ENCODE results near the gene PCED1B. TPM values are rescaled to one million over a fixed set of nuclear protein-coding genes. Genes with fewer than 3 reads are reported as not detected.
"Not testable (repeated sequence)": the region's sequence is repeated elsewhere in the genome, so short reads cannot be mapped to it uniquely, and the experiment has no call there.

Gene PCED1B
- polyA plus RNA-seq, 4 donors = 1.5 to 5.6 (median 4.1) TPM

GRCh38 chr12:47112679-47113078 lies 33.3 kb downstream of the PCED1B start:
- no peak for DNase-seq (ENCODE audit: low read depth in 4 of 4, low spot score in 3 of 4)

DNA sequence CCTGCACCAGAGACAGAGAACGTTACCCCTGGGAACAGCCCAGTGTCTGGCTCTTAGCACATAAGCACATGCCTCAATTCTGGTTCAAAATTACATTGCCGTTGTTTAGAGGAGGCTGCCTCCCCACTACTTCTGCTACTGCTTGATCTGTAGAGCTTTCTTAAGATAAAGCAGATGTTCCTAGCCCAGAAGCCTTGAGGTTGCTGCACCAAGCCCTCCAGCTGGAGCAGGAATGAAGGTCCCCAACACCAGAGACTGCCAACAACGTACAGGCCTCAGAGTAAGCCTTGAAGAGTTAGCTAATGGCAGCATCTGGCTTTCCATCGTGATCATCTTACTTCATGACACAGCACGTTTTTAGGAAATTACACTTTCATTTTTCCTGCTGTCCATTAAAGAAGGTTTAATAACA lies 35.1 kb downstream of the PCED1B start:
- no peak for DNase-seq (ENCODE audit: low read depth in 4 of 4, low spot score in 3 of 4)

DNA sequence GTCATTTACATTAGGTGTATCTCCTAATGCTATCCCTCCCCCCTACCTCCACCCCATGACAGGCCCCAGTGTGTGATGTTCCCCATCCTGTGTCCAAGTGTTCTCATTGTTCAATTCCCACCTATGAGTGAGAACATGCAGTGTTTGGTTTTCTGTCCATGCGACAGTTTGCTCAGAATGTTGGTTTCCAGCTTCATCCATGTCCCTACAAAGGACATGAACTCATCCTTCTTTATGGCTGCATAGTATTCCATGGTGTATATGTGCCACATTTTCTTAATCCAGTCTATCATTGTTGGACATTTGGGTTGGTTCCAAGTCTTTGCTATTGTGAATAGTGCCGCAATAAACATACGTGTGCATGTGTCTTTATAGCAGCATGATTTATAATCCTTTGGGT lies 37.9 kb downstream of the PCED1B start:
- not testable (repeated sequence) for DNase-seq (ENCODE audit: low read depth in 4 of 4, low spot score in 3 of 4)

GRCh38 chr12:47120736-47121135 lies 41.3 kb downstream of the PCED1B start:
- DNase-seq (ENCODE audit: low read depth in 4 of 4, low spot score in 3 of 4) = no peak

GRCh38 chr12:47121146-47121545 lies 41.7 kb downstream of the PCED1B start:
- no peak for DNase-seq (ENCODE audit: low read depth in 4 of 4, low spot score in 3 of 4)

DNA sequence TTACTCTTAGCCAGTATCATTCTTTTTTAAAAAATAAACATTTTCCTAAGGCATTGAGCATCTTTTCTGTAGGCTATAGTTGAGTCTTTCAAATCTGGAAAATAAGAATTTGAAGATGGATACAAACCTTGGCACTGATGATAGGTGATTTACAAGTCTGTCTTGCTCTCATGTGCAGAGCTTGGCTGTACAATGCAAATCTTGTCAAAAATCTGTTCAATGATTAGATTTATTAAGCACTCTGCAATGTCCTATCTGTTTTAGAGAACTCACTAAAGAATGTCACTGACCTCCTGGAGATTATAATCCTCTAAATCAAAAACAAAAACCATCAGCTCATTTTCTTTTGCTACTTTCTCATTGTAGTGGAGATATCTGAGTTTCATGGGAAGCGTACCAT lies 43.2 kb downstream of the PCED1B start:
- DNase-seq (ENCODE audit: low read depth in 4 of 4, low spot score in 3 of 4) = no peak

DNA sequence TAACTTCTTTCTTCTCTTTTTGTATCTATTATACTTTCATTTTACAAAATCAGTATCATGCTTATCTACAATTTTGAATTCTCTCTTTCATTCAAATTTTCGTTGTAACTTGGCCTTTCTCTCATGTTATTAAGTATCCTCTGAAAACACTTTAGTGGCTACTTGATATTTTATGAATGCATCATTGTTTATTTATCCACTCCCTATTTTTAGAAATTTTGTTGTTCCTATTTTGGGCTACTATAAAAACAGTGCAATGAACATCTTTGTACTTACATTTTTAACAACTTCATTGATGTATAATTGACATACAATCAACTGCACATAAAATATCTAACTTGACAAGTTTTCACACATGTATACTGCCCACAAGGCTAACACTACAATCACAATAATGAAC lies 44.3 kb downstream of the PCED1B start:
- DNase-seq (ENCODE audit: low read depth in 4 of 4, low spot score in 3 of 4) = no peak

- DNase-seq (ENCODE audit: low read depth in 4 of 4, low spot score in 3 of 4) = no peak
Observed at GRCh38 chr12:47124451-47124850, 45.0 kb downstream of the PCED1B start.

DNA sequence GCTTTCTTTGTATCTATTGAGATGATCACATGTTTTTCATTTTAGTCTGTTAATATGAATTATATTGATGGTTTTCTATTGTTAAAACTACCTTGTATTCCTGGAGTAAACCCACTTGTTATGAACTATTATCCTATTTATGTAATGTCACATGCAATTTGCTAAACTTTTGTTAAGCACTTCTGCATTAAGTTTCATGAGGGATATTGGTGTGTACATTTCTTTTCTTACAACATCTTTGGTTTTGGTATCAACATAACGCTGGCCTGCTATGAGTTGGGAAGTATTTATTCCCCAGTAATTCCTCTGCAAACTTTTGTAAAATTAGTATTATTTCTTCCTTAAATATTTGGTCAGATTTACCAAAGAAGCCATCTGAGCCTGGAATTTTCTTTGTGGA lies 46.8 kb downstream of the PCED1B start:
- DNase-seq (ENCODE audit: low read depth in 4 of 4, low spot score in 3 of 4) = no peak

- DNase-seq (ENCODE audit: low read depth in 4 of 4, low spot score in 3 of 4) = no peak
Observed at GRCh38 chr12:47131011-47131410, 51.6 kb downstream of the PCED1B start.

DNA sequence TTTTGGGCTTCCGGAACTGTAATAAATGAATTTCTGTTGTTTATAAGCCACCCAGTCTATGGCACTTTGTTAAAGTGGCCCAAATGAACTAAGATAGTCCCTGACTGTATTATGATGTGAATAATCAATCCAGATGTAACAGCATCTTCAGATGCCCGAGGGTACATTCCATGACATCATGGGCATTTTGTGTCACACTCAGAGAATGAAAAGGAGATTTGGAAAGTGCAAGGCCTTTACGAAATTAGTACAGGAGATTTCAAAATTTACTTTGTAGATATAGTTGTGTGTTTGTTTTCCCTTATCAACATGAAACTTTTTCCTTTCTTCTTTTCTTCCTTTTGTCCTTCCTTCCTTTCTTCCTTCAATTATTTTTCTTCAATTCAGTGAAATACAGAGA lies 54.6 kb downstream of the PCED1B start:
- DNase-seq (ENCODE audit: low read depth in 4 of 4, low spot score in 3 of 4) = no peak

GRCh38 chr12:47135578-47135977 lies 56.2 kb downstream of the PCED1B start:
- no peak for DNase-seq (ENCODE audit: low read depth in 4 of 4, low spot score in 3 of 4)

- DNase-seq (ENCODE audit: low read depth in 4 of 4, low spot score in 3 of 4) = no peak
Observed at GRCh38 chr12:47139000-47139681, 59.7 kb downstream of the PCED1B start.

- DNase-seq (ENCODE audit: low read depth in 4 of 4, low spot score in 3 of 4) = no peak
Observed at GRCh38 chr12:47141459-47141858, 62.0 kb downstream of the PCED1B start.

DNA sequence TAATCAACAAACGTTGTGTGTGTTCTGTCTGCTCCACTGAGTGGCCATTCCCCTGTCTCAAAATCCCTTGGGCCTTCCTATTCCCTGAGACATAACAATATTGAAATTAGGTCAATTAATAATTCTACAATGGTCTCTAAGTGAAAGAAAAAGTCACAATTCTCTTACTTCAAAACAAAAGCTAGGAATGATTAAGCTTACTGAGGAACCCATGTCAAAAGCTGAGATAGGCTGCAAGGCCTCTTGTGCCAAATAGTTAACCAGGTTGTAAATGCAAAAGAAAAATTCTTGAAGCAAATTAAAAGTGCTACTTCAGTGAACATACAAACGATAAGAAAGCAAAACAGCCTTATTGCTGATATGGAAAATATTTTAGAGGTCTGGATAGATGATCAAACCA lies 65.3 kb downstream of the PCED1B start:
- DNase-seq (ENCODE audit: low read depth in 4 of 4, low spot score in 3 of 4) = no peak

DNA sequence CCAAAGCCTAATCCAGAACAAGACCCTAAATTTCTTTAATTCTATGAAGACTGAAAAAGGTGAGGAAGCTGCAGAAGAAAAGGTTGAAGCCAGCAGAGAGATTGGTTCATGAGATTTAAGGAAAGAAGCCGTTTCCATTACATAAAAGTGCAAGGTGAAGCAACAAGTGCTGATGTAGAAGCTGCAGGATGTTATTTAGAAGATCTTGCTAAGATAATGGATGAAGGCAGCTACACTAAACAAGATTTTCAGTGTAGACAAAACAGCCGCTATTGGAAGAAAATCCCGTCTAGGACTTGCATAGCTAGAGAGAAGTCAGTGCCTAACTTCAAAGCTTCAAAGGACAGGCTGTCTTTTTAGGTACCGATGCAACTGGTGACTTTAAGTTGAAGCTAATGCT lies 65.8 kb downstream of the PCED1B start:
- DNase-seq (ENCODE audit: low read depth in 4 of 4, low spot score in 3 of 4) = no peak

DNA sequence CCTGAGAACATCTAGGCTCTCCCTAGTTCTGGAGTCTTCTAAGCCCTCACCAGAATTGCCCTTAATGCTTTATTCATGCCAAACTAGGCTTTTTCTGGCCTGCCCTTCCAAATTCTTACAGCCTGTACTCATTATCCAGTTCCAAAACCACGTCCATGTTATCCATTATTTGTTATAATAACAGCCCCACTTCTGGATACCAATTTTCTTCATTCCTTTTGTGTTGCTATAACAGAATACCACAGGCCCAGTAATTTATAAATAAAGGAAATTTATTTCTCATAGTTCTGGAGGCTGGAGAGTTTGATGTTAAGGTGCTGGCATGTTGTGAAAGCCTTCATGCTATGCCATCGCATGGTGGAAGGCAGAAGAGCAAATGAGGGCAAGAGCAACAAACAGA lies 68.3 kb downstream of the PCED1B start:
- no peak for DNase-seq (ENCODE audit: low read depth in 4 of 4, low spot score in 3 of 4)

DNA sequence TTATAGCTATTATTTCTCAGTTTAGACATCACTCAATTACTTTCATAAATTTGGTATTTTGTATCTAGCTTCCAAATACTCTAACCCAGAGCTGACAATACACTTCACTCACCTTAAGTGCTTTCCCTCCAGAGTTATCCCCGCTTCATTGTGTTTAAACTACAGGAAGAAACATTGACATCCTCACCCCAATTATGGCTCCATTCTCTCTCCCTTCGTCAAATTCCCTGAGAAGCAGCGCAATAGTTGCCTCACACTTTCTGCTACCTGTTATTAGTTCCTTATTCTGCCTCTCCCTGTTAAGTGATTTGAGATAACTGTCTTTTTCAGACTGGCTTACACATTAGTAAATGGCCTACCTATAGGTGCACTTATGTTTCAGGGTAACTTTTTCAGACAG lies 69.7 kb downstream of the PCED1B start:
- DNase-seq (ENCODE audit: low read depth in 4 of 4, low spot score in 3 of 4) = no peak

DNA sequence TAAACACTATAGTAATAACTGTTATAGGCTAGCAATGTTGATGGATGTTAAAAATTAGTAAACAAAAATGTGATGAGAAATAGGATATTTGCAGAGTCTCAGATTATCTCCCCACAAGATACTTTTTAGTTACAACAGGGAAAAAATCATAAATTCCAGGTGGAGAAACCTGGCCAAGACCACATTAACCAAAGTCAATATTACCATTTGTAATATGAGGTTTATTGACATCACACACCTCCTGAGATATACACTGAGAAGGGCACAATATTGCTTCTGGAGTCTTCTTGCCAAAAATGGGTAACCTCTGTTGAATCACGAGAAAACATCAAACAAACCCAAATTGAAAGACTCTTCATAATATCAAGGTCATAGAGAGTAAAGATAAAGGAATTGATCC lies 72.7 kb downstream of the PCED1B start:
- DNase-seq (ENCODE audit: low read depth in 4 of 4, low spot score in 3 of 4) = no peak

GRCh38 chr12:47155457-47156166 lies 76.2 kb downstream of the PCED1B start:
- DNase-seq (ENCODE audit: low read depth in 4 of 4, low spot score in 3 of 4) = no peak

DNA sequence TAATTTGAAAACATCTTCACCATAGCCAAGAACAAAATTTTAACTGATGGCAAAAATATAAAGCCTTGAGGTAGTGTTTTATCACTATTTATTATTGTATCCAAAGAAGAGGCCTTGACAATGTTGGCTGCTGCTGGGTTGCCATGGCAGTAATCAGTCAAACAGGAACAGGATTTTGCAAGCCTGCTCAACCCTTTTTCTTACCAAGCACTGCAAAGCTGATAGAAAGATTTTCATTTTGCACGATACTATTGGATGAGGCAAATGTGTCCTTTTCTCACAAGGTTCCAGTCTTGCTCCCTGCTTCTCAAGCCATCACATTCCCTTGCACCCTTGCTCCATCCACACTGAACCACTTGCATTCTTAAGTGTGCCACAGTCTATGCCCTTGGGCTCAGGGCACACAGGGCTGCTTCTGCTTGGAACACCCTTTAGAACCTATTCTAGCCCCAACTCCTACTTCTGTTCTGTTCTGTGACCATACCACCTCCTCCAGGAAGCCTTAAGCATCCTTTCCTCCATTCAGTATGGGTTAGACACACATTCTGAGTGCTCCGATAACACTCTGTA lies 76.8 kb downstream of the PCED1B start:
- no peak for DNase-seq (ENCODE audit: low read depth in 4 of 4, low spot score in 3 of 4)

- DNase-seq (ENCODE audit: low read depth in 4 of 4, low spot score in 3 of 4) = no peak
Observed at GRCh38 chr12:47158792-47159191, 79.4 kb downstream of the PCED1B start.
